HFF-Myc (cell line): ENCODE results near the gene PTMS.

Experiments used
- DNase-seq: peaks from one replicate; pipeline ENCODE4 v3.0.0-alpha.2; 2011; ENCODE audit warnings: low read depth; ENCODE audit errors: extremely low read depth
- H3K4me3 ChIP-seq: replicated peaks from 2 replicates; pipeline ENCODE4 v1.5.1; 2011; ENCODE audit warnings: low read depth, mild to moderate bottlenecking, control low read depth, low read length
- CTCF ChIP-seq: IDR thresholded peaks from 2 replicates; pipeline ENCODE4 v1.5.1; 2012; ENCODE audit warnings: mild to moderate bottlenecking, low read depth, low read length, control low read depth; ENCODE audit errors: missing control alignments

The PTMS gene

GRCh38 chr12:6752921-6753771 is 13.0 kb upstream of the PTMS start, which contains the start of gene MLF2:
TSS of gene MLF2 (minus strand) at chr12:6753141. CDS start at chr12:6752334, 807 bp downstream.
- TF ChIP-seq CTCF: peak; percentile 96
- DNase-seq: peak; percentile 98
- peak within 1 kb of the TSS; percentile 91 for H3K4me3 ChIP-seq

GRCh38 chr12:6753772-6754356 is 12.3 kb upstream of the PTMS start:
- TF ChIP-seq CTCF: no peak
- H3K4me3 ChIP-seq: peak overlapping the region; percentile 91
- DNase-seq: no peak

- no peak overlapping the region for H3K4me3 ChIP-seq
- no peak for TF ChIP-seq CTCF
- no peak for DNase-seq
Measured at GRCh38 chr12:6754411-6754810, 11.8 kb upstream of the PTMS start.

- no peak for TF ChIP-seq CTCF
- H3K4me3 ChIP-seq: no peak overlapping the region
- no peak for DNase-seq
Measured at GRCh38 chr12:6757028-6757690, 9.0 kb upstream of the PTMS start.

GRCh38 chr12:6758506-6759095 is 7.6 kb upstream of the PTMS start:
- no peak for TF ChIP-seq CTCF
- DNase-seq: no peak

GRCh38 chr12:6759741-6760140 is 6.4 kb upstream of the PTMS start:
- DNase-seq: no peak
- no peak overlapping the region for H3K4me3 ChIP-seq
- no peak for TF ChIP-seq CTCF

More at GRCh38 chr12:6758506-6759095, 7.6 kb upstream of the PTMS start:
- H3K4me3 ChIP-seq: no peak overlapping the region
